HG03103 (cell line): ENCODE measurements around the gene OR2F1.

Experiments
- ATAC-seq: cut with Tn5 transposase; IDR thresholded peaks from one replicate; pipeline ENCODE4 v1.9.1; 2021; ENCODE audit warnings: low read depth; ENCODE audit not compliant: unreplicated experiment

OR2F1 gene

GRCh38 chr7:143954544-143954943 is at the start of gene OR2F1:
TSS of gene OR2F1 (plus strand) at chr7:143954844. CDS start at chr7:143959971, 5,127 bp downstream.
- no peak for ATAC-seq

GRCh38 chr7:143905509-143905908 is 49.1 kb upstream of the OR2F1 start:
- no peak for ATAC-seq

GRCh38 chr7:143906151-143906550 is 48.5 kb upstream of the OR2F1 start:
- ATAC-seq, result no peak

- ATAC-seq, result no peak
Measured at GRCh38 chr7:143906895-143907294, 47.7 kb upstream of the OR2F1 start.

GRCh38 chr7:143908120-143908519 is 46.5 kb upstream of the OR2F1 start:
- ATAC-seq, result no peak

GRCh38 chr7:143909863-143910262 is 44.8 kb upstream of the OR2F1 start:
- ATAC-seq, result no peak

GRCh38 chr7:143910473-143911248 is 44.0 kb upstream of the OR2F1 start:
- no peak for ATAC-seq

GRCh38 chr7:143913945-143914615 is 40.6 kb upstream of the OR2F1 start:
- no peak for ATAC-seq

- no peak for ATAC-seq
Measured at GRCh38 chr7:143914938-143915652, 39.5 kb upstream of the OR2F1 start.

- no peak for ATAC-seq
Measured at GRCh38 chr7:143924851-143925250, 29.8 kb upstream of the OR2F1 start.

GRCh38 chr7:143929224-143929920 is 25.3 kb upstream of the OR2F1 start:
- no peak for ATAC-seq

- ATAC-seq, result no peak
Measured at GRCh38 chr7:143931739-143932138, 22.9 kb upstream of the OR2F1 start.

GRCh38 chr7:143934526-143935325 is 19.9 kb upstream of the OR2F1 start, which contains the start of gene OR2F2:
TSS of gene OR2F2 (plus strand) at chr7:143935233. CDS start at chr7:143935233, 0 bp downstream.
- ATAC-seq, result no peak

- ATAC-seq, result no peak
Measured at GRCh38 chr7:143936087-143937009, 18.3 kb upstream of the OR2F1 start.

GRCh38 chr7:143938379-143939243 is 16.0 kb upstream of the OR2F1 start:
- no peak for ATAC-seq

GRCh38 chr7:143945423-143945822 is 9.2 kb upstream of the OR2F1 start:
- no peak for ATAC-seq

GRCh38 chr7:143947111-143947510 is 7.5 kb upstream of the OR2F1 start:
- ATAC-seq, result no peak

- no peak for ATAC-seq
Measured at GRCh38 chr7:143948733-143949132, 5.9 kb upstream of the OR2F1 start.
